HG03520 (cell line): ENCODE results near the gene USH2A.
A peak's percentile ranks its signal among the peaks of the same experiment; 100 is the strongest.

ENCODE experiments used
- ATAC-seq: cut with Tn5 transposase; IDR thresholded peaks from one replicate; pipeline ENCODE4 v1.9.1; 2021; ENCODE audit warnings: mild to moderate bottlenecking, moderate library complexity; ENCODE audit not compliant: unreplicated experiment

Gene USH2A

DNA sequence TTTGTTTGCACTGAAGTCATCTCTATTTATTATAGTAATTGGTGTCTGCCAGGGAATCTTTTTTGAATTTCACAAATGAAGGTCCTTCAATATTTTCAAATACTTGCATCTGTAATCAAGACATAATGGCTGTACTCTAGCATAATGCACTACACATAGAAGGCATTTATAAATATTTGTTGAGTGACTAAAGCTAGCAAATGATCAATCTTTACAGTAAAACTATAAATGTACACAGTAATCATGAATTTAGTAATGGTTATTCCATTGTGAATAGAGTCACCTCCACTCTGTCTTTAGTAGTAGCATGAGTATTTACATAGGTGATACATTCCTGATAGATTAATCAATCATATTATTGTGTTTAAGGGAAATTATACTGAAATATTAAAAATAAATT, 119.6 kb downstream of the USH2A start:
- no peak for ATAC-seq

- ATAC-seq: no peak
Observed at GRCh38 chr1:216293683-216294082, 129.6 kb downstream of the USH2A start.

- no peak for ATAC-seq
Observed at GRCh38 chr1:216290074-216290473, 133.2 kb downstream of the USH2A start.

DNA sequence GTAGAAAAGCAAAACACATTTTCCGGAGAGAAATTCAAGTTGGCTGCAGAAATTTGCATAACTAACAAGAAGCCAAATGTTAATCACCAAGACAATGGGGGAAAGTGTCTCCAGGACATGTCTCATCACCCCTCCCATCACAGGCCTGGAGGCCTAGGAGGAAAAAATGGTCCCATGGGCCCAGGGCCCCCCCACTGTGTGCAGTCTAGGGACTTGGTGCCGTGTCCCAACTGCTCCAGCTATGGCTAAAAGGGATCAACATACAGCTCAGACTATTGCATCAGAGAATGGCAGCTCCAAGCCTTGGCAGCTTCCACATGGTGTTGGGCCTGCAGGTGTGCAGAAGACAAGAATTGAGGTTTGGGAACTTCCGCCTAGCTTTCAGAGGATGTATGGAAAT, 138.2 kb downstream of the USH2A start:
- ATAC-seq: no peak

- ATAC-seq: no peak
Observed at GRCh38 chr1:216281757-216282156, 141.5 kb downstream of the USH2A start.

DNA sequence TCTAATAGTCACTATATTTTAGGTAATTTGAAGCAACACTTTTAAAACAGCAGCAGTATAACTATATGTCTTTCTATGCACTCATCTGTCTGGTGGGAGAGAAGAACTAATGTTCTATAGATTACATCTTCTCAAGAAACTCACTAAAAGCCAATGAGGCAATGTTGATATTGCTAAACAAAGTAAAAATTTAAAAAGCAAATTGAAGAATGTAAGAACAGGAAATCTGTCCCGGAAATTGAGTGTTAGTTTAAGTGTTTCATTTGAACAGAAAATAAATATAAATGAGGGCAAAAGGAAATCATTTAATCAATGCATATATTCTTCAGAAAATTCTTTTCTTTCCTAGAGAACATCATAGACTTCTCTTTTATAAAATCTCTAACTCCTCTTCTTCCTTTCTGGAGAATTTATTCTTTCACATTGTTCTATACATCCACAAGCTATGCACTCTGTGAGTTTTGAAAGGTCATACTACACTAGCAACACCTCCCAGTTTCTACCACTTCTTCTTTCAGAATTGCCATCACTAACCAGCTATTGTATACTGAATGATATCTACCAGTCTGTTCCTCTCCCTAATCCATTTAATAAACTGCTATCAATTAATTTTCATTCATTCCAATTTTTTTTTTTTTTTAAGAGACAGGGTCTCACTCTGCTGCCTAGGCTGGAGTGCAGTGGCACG, 153.0 kb downstream of the USH2A start:
- no peak for ATAC-seq

DNA sequence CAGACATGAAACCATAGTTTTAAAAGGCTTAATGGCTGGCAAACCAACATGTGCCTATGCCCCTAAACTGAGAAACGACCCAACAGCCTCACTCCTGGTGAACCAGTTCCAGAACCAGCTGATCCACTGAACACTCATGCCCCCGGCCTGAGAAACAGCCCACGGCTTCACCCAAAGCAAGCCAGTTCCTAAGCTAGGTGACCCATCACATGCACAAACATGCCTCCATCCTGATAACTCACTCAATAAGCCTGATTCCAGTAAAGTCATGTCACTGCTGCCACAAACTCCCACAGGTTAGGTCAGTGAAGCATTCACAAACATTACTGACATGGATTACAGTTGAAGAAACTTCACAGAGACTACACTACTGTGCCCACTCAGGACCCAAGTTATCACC, 161.6 kb downstream of the USH2A start:
- ATAC-seq: no peak

- no peak for ATAC-seq
Observed at GRCh38 chr1:216258856-216259255, 164.4 kb downstream of the USH2A start.

GRCh38 chr1:216258386-216258785, 164.9 kb downstream of the USH2A start:
- no peak for ATAC-seq

GRCh38 chr1:216250861-216251260, 172.4 kb downstream of the USH2A start:
- ATAC-seq: no peak

DNA sequence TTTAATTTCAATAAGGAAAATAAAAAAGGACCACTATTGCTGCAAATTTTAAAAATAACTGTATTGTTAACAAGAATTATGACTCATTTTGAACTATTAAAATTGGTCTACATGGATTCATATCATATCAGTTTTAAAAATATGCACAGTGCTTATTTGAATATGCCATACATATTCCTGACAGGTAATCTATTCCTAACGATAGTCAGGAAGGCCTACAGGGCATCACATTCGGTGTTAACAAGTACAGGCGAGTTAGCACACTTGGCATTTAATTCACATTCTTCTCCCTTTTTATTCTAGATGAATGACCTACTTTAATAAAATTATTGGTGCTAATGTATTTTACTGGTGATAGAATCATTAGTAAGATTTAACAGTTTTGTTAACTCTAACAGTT, 174.6 kb downstream of the USH2A start:
- ATAC-seq: no peak

GRCh38 chr1:216247937-216248336, 175.3 kb downstream of the USH2A start:
- no peak for ATAC-seq

DNA sequence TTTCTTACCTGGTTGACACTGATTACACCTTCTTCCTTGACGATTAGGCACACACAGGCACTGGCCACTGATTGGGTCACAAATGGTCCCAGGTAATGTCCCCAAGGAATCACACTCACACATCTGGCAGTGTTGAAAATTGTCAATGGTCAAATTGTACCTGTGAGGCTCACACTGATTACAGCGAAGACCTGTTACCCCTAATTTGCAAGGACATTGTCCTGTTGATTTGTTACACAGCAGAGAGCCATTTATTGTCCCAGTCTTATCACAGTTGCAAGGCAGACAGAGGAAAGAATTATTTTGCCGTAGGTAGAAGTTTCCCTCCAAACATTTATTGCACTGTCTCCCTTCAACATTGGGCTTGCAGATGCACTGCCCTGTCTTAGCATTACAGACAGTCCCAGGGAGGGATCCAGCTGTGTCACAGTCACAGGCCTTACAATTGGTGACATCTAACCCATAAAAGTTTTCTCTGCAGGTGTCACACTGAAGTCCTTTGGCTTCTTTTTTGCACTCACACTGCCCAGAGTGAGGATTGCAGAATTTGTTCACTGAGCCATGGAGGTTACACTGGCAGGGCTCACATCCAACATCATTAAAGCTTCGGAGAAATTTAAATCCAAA, 176.6 kb downstream of the USH2A start:
- ATAC-seq: no peak

DNA sequence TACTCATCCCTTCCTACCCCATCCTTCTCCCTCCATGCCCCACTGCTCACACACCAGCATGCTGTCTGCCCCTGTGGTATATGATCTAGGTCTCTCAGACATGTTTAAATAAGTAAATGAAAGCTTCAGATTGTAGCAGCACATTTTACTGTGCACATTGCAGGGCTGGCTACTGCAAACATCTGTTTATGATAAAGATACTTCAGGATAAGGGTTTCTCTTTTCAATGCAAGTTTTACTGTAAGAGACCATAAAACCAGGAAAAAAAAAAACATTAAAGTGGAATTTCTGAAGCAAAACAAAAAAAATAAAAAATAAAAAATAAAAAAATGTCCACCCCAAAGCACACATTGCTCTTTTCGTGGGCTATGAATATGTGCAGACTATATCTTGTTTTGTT, 184.4 kb downstream of the USH2A start:
- no peak for ATAC-seq

- ATAC-seq: no peak
Observed at GRCh38 chr1:216237927-216238542, 185.2 kb downstream of the USH2A start.

GRCh38 chr1:216224233-216224632, 199.0 kb downstream of the USH2A start:
- no peak for ATAC-seq

DNA sequence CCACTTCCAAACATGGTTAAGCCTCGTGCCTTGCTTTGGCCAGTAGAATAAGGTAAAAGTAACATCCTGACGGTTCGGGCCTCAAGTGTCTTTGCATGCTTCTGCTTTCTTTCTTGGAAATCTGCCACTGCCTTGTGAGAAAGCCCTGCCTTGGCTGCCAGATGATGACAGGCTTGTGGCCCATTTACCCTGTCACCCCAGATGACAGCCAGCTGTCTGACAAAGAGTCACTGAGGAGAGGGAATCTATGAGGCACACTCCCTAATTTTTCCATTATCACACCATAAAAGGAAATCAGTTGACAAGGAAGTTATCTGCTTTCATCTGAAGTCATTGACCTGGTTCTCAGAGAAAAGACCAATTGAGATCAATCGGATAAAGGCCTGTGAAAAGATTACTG, 199.8 kb downstream of the USH2A start:
- no peak for ATAC-seq

- ATAC-seq: no peak
Observed at GRCh38 chr1:216222288-216222687, 201.0 kb downstream of the USH2A start.

DNA sequence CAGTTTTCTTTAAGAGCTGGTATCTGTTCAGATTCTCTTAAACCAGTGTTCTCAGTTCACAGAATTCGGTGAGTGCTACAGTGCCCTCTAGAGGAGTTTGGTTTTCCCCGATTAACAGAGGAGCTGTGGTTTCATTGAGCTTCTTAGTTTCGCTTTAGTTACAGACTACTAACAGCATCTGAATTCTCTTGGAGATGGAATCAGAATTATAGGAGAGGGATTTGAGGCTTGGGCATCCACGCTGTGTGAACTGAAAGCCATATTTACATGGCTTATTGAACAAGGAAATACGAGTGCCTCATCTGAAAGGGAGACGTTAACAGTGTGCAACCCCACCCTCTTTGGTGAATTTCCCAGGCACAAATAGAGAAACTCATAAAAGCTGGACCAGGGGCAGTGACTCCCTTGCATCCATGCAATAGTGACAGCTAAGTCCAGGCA, 202.0 kb downstream of the USH2A start:
- peak; percentile 99 for ATAC-seq

DNA sequence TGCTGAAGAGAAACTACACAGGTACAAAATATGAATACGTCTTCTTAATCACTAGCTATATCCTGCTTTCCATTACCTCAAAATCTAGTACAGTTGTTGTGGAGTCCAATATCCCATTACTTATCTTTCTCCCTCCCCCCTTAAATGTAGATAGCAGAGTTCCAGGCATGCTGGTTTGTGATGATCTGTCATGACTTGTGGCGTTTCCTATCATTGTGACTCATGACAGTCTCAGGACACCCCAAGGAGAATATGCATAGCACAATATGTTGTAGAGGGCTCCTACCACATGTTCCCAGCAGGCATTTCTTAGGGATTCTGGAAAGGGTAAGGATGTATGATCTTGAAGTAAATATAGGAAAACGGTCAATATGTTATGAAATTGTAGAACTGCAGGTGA, 206.9 kb downstream of the USH2A start:
- ATAC-seq: no peak

- no peak for ATAC-seq
Observed at GRCh38 chr1:216215169-216215568, 208.1 kb downstream of the USH2A start.

DNA sequence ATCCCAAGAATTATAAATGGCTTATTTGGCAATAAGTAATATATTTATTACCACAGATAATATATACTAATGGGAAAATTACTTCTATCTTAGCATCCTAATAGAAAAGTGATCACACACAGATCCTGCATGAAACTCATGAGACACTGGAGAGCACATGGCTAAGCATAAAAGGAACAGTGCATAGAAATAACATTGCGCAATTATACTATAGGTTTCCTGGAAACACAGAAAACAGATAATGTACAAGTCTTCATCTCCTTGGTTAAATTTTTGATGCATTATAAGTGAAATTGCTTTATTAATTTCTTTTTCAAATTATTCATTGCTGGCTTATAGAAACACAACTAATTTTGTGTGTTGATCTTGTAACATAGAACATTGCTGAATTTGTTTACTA, 210.4 kb downstream of the USH2A start:
- ATAC-seq: no peak
